Ectodermal cell (in vitro differentiated cells): Measurements from ENCODE around the gene TRPC4AP.

ENCODE experiments used
- H3K27ac ChIP-seq: 2 replicates; pipeline ENCODE4 v1.7.0; 2013; ENCODE audit warnings: mild to moderate bottlenecking, low read depth, low read length; ENCODE audit not compliant: insufficient read depth, poor library complexity, severe bottlenecking
- H3K27me3 ChIP-seq: 2 replicates; pipeline ENCODE4 v1.7.0; 2013; ENCODE audit warnings: mild to moderate bottlenecking, low read length; ENCODE audit not compliant: insufficient read depth, control insufficient read depth, poor library complexity, severe bottlenecking
- H3K36me3 ChIP-seq: one replicate; pipeline ENCODE4 v1.7.0; 2013; ENCODE audit warnings: low read length; ENCODE audit not compliant: control insufficient read depth, insufficient read depth
- H3K4me1 ChIP-seq: one replicate; pipeline ENCODE4 v1.7.0; 2013; ENCODE audit warnings: low read length; ENCODE audit not compliant: control insufficient read depth, insufficient read depth
- H3K4me3 ChIP-seq: 2 replicates; pipeline ENCODE4 v1.7.0; 2013; ENCODE audit warnings: low read depth, low read length, control low read depth; ENCODE audit not compliant: insufficient read depth
- H3K9me3 ChIP-seq: 2 replicates; pipeline ENCODE4 v1.7.0; 2013; ENCODE audit warnings: mild to moderate bottlenecking, low read length, moderate library complexity; ENCODE audit not compliant: control insufficient read depth
- WGBS, 2 experiments: methylation state at CpG; one replicate each; pipeline ENCODE4 v1.1.7; 2013; ENCODE audit warnings: missing lambda C conversion rate in 2 of 2; 5-methylcytosine and 5-hydroxymethylcytosine counted together

Gene TRPC4AP

DNA sequence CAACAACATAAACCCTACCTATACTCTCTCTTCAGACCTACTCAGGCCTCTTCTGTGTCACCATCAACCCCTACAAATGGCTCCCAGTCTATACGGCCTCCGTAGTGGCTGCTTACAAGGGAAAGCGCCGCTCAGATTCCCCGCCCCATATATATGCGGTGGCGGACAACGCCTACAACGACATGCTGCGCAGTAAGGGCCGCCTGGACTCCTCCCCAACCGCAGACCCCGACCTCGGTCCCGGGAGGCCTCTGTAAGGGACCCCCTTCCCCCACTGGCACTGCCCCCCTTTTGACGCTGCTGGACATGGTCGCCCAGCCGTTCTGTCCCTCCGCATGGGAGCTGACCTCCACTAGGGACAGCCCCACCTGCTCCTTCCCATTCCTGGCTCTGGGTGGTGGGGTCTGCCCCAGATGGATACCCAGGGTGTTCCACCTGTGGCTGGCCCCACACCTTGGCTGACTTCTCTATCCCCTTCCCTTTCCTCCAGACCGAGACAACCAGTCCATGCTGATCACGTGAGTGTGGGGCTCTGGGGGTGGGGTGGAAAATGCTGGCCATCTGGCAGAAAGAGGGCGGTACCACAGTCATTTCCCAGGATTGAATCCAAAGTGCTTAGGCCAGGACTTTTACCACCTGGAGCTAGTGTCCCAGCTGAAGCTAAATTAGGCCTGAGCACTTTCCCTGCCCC lies 111.9 kb downstream of the TRPC4AP start:
- H3K27me3 ChIP-seq, result peaks cover 7% of the 10 kb centered on the region
- no peaks in the 10 kb centered on the region for H3K36me3 ChIP-seq
- no peak overlapping the region for H3K4me3 ChIP-seq
- H3K9me3 ChIP-seq, result no peaks in the 10 kb centered on the region
- H3K4me1 ChIP-seq, result peaks cover 22% of the 10 kb centered on the region
- no peak overlapping the region for H3K27ac ChIP-seq
- WGBS, 2 experiments, result 89 to 91% methylated on average over 22 of the region's 22 CpGs

- Histone ChIP-seq H3K27ac (no peak overlapping the region), H3K4me3 (no peak overlapping the region), H3K36me3 (no peaks in the 10 kb centered on the region), H3K27me3 (peaks cover 7% of the 10 kb centered on the region), H3K4me1 (peaks cover 16% of the 10 kb centered on the region), H3K9me3 (no peaks in the 10 kb centered on the region)
- WGBS, 2 experiments, result 90 to 95% methylated on average over 42 of the region's 42 CpGs
These were observed 113.0 kb downstream of the TRPC4AP start for GRCh38 chr20:34979366-34980153.

DNA sequence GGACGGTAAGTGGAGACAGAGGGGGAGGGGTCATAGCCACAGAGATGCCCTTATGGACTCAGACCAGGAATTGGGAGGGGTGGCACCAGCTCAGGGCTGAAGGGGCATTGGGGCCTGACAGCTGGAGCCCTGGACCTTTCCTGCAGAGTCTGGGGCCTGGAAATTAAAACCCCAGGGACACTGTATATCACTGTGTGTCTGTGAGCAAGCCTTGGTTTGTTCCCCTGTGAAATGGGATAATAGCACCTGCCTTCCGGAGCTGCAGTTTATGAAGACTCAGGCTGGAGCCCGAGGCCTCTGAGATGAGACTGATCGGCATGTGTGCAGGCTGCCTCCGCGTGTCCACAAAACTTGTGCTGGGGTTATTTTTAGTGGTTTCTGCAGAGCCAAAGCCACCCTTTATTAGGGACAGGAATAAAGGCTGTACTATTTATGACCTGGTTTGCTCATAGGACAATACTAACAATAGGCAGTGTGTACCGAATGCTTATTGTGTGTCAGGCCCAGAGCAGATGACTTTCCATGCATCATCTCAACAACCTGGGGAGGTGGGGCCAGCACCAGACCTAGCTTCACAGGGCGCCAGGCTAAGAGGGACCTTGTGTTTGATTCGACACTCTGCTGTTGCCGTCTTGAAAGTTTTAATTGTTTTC lies 114.4 kb downstream of the TRPC4AP start:
- Histone ChIP-seq H3K4me3 (no peak overlapping the region), H3K4me1 (peaks cover 4% of the 10 kb centered on the region), H3K27me3 (no peaks in the 10 kb centered on the region), H3K27ac (no peak overlapping the region), H3K36me3 (no peaks in the 10 kb centered on the region), H3K9me3 (no peaks in the 10 kb centered on the region)
- 89 to 90% methylated on average over 10 of the region's 10 CpGs for WGBS, 2 experiments

GRCh38 chr20:34977365-34978091 lies 115.1 kb downstream of the TRPC4AP start:
- H3K4me1 ChIP-seq, result no peaks in the 10 kb centered on the region
- 70 to 71% methylated on average over 17 of the region's 17 CpGs for WGBS, 2 experiments
- no peak overlapping the region for H3K4me3 ChIP-seq
- H3K27ac ChIP-seq, result no peak overlapping the region
- no peaks in the 10 kb centered on the region for H3K27me3 ChIP-seq
- H3K36me3 ChIP-seq, result no peaks in the 10 kb centered on the region
- H3K9me3 ChIP-seq, result no peaks in the 10 kb centered on the region

DNA sequence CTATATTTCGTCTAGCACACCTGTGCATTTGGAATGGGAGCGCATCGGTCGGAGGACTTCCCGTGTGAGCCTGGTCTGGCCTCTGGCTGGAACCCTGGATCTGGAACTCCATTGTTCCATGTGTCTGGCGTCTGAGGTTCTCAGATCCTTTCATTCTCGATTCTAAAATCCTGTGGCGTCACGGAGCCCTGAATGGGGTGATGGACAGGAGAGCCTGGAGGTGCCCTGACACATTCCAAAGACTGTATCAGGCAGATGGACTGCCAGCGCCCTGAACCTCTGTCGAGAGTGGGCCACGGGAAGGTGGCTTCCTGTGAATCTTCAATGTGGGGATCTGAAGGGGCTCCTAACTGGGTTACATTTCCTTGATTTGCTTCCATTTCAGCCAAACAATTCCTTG lies 116.3 kb downstream of the TRPC4AP start:
- no peak overlapping the region for H3K27ac ChIP-seq
- H3K36me3 ChIP-seq, result no peaks in the 10 kb centered on the region
- no peaks in the 10 kb centered on the region for H3K4me1 ChIP-seq
- no peaks in the 10 kb centered on the region for H3K27me3 ChIP-seq
- H3K9me3 ChIP-seq, result no peaks in the 10 kb centered on the region
- H3K4me3 ChIP-seq, result no peak overlapping the region
- 91 to 94% methylated on average over 12 of the region's 12 CpGs for WGBS, 2 experiments

- Histone ChIP-seq H3K9me3 (no peaks in the 10 kb centered on the region), H3K27me3 (no peaks in the 10 kb centered on the region), H3K27ac (no peak overlapping the region), H3K4me3 (no peak overlapping the region), H3K4me1 (no peaks in the 10 kb centered on the region), H3K36me3 (no peaks in the 10 kb centered on the region)
- WGBS, 2 experiments, result 68 to 70% methylated on average over 4 of the region's 4 CpGs
These were observed 118.4 kb downstream of the TRPC4AP start for GRCh38 chr20:34974246-34974645.

DNA sequence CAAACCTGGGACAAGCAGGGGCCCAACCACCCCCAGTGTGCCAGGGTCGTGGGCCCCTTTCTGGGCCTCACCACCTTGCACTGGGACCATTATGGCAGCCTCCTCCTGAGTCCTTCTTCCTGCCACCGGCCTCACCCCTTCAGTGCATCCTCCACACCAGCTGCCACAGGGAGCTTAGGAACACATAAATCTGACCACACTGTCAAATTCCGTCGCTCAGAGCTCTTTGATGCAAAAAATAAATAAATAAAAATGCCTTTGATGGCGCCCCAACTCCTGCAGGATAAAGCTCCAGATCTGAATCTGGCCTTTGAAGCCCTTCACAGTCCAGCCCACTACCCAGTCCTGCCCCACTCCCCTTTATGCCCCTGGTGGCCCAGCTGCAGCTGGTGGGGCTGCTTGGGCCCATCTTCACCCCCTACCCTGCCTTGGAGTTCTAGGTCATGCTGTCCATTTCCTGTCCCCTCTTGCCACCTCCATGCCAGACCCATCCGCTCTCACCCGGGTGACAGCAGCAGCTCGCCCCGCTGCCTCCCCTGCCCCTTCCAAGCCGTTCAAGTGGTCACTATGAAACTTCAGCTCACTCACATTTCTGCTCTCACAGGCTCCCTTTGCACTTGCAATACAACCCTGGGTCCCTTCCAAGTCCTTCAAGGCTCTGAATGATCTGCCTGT lies 120.9 kb downstream of the TRPC4AP start:
- Histone ChIP-seq H3K9me3 (no peaks in the 10 kb centered on the region), H3K4me3 (no peak overlapping the region), H3K27me3 (no peaks in the 10 kb centered on the region), H3K27ac (no peak overlapping the region), H3K36me3 (no peaks in the 10 kb centered on the region), H3K4me1 (peaks cover 4% of the 10 kb centered on the region)
- WGBS, 2 experiments, result 91 to 94% methylated on average over 10 of the region's 10 CpGs

DNA sequence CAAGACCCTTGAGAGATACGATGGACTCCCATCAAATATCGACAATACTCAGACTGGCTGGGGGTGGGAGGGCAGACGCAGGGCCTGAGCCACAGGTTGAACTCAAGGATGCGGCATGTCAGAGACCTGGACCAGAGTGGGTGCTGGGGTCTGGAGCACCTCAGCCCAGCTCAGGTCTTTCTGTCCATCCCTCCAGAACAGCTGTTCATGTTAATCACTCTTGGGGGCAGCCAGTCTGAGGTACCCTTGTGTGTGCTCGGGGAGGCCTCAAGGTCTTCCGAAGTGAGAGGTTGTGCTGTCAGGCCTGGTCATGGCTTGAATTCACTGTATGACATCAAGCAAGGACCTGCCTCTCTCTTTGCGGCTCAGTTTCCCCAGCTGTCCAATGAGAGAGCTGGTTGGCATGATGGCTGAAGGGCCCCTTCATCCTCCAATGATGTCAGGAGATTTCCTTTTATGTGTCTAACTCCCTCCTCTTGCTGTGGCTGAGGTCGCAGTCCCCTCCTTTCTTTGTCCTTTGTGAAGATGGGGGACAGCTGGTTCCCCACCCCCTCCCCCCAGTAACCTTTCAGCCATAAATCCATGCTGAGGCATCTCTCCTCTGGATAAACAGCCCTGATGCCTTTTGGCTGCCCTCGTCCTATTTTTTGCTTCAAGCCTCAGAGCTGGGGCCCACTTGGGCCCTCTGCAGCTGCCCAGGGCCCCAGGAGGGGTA lies 121.6 kb downstream of the TRPC4AP start:
- Histone ChIP-seq H3K27me3 (no peaks in the 10 kb centered on the region), H3K4me3 (no peak overlapping the region), H3K4me1 (peaks cover 4% of the 10 kb centered on the region), H3K9me3 (no peaks in the 10 kb centered on the region), H3K36me3 (no peaks in the 10 kb centered on the region), H3K27ac (no peak overlapping the region)
- 94% methylated on average over 9 of the region's 9 CpGs for WGBS, 2 experiments

DNA sequence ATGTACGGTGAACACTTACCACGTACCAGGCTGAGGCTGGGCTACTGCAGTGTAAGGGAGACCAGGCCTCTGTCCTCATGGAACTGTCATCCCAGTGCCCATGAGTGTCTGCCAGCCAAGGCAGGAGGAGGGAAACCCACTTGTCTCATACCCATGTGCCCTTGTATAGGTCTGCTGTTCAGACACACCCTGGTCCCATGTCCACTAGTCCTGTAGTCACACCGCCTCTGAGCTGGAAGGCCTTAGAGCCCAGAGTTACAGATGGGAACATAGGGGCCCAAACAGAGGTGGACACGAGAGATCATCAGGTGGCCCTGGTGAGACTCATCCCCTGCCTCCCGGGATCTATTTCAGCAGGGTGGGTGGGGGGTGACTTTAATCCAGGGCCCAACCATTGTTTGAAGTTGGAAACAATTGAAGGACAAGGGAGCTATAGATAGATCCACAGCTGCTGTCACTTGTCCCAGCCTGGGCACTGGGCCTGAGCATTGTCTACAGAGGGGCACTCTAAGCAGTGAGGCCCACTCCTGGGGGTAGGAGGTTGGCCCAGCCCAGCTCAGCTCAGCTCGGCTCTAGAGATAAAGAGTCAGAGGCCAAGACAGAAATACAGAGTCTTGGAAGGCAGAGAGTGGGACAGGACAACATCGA lies 122.3 kb downstream of the TRPC4AP start:
- no peaks in the 10 kb centered on the region for H3K27me3 ChIP-seq
- WGBS, 2 experiments, result 89 to 91% methylated on average over 7 of the region's 7 CpGs
- no peak overlapping the region for H3K4me3 ChIP-seq
- peaks cover 4% of the 10 kb centered on the region for H3K4me1 ChIP-seq
- H3K27ac ChIP-seq, result no peak overlapping the region
- H3K9me3 ChIP-seq, result no peaks in the 10 kb centered on the region
- H3K36me3 ChIP-seq, result no peaks in the 10 kb centered on the region
